DOHH2 (cell line): Measurements from ENCODE around the gene RAB37.

ENCODE experiments used
- H3F3A ChIP-seq: fragments of 200-600 bp; sonication (generic), shearing (Covaris generic); 2 replicates; pipeline ENCODE4 v1.6.0; 2016; ENCODE audit warnings: antibody characterized with exemption, mild to moderate bottlenecking; ENCODE audit not compliant: control insufficient read depth, insufficient read depth
- H3K27ac ChIP-seq: fragments of 200-600 bp; sonication (generic); 2 replicates; pipeline ENCODE4 v1.5.1; 2014; ENCODE audit warnings: low read depth, mild to moderate bottlenecking, low read length, moderate library complexity
- H3K27me3 ChIP-seq: fragments of 200-600 bp; sonication (generic); 2 replicates; pipeline ENCODE4 v1.6.1; 2014; ENCODE audit warnings: mild to moderate bottlenecking, low read length, mixed read lengths; ENCODE audit not compliant: control insufficient read depth
- H3K36me3 ChIP-seq: fragments of 200-600 bp; sonication (generic); 2 replicates; pipeline ENCODE4 v1.6.1; 2014; ENCODE audit warnings: mild to moderate bottlenecking, low read length, moderate library complexity, mixed read lengths; ENCODE audit not compliant: control insufficient read depth
- H3K4me1 ChIP-seq: fragments of 200-600 bp; sonication (generic); 2 replicates; pipeline ENCODE4 v1.6.1; 2014; ENCODE audit warnings: mild to moderate bottlenecking, low read length, mixed read lengths; ENCODE audit not compliant: control insufficient read depth
- H3K4me2 ChIP-seq: fragments of 200-600 bp; sonication (generic); 2 replicates; pipeline ENCODE4 v1.6.0; 2014; ENCODE audit warnings: mild to moderate bottlenecking, low read length, moderate library complexity
- H3K4me3 ChIP-seq: fragments of 200-600 bp; sonication (generic); 2 replicates; pipeline ENCODE4 v1.5.1; 2014; ENCODE audit warnings: mild to moderate bottlenecking, low read length, mixed read lengths
- H3K79me2 ChIP-seq: fragments of 200-600 bp; sonication (generic); 2 replicates; pipeline ENCODE4 v1.6.1; 2014; ENCODE audit warnings: mild to moderate bottlenecking, low read length, mixed read lengths; ENCODE audit not compliant: control insufficient read depth
- H3K9me2 ChIP-seq: fragments of 200-600 bp; sonication (generic); replicated peaks from 2 replicates; pipeline ENCODE4 v1.6.1; 2014; ENCODE audit warnings: mild to moderate bottlenecking, low read length, mixed read lengths; ENCODE audit not compliant: control insufficient read depth
- H3K9me3 ChIP-seq: fragments of 200-600 bp; sonication (generic); 2 replicates; pipeline ENCODE4 v1.6.1; 2014; ENCODE audit warnings: antibody characterized with exemption, low read length, mixed read lengths; ENCODE audit not compliant: control insufficient read depth, insufficient read depth
- H4K20me1 ChIP-seq: fragments of 200-600 bp; sonication (generic); 2 replicates; pipeline ENCODE4 v1.6.0; 2014; ENCODE audit warnings: low read depth, mild to moderate bottlenecking, antibody characterized with exemption, low read length, moderate library complexity; ENCODE audit not compliant: control insufficient read depth, insufficient read depth
- EZH2phosphoT487 ChIP-seq: fragments of 200-600 bp; sonication (generic); IDR thresholded peaks from 2 replicates; pipeline ENCODE4 v1.6.1; 2017; ENCODE audit warnings: borderline replicate concordance, mild to moderate bottlenecking, antibody characterized with exemption, low read length, moderate library complexity, mixed read lengths
- TF ChIP-seq, protein P1 (sequence below): fragments of 200-600 bp; sonication (generic); IDR thresholded peaks from one replicate; pipeline ENCODE4 v1.5.1; 2014; ENCODE audit warnings: antibody characterized with exemption, mild to moderate bottlenecking, low read depth, low read length; ENCODE audit not compliant: poor library complexity, severe bottlenecking

RAB37 gene

DNA sequence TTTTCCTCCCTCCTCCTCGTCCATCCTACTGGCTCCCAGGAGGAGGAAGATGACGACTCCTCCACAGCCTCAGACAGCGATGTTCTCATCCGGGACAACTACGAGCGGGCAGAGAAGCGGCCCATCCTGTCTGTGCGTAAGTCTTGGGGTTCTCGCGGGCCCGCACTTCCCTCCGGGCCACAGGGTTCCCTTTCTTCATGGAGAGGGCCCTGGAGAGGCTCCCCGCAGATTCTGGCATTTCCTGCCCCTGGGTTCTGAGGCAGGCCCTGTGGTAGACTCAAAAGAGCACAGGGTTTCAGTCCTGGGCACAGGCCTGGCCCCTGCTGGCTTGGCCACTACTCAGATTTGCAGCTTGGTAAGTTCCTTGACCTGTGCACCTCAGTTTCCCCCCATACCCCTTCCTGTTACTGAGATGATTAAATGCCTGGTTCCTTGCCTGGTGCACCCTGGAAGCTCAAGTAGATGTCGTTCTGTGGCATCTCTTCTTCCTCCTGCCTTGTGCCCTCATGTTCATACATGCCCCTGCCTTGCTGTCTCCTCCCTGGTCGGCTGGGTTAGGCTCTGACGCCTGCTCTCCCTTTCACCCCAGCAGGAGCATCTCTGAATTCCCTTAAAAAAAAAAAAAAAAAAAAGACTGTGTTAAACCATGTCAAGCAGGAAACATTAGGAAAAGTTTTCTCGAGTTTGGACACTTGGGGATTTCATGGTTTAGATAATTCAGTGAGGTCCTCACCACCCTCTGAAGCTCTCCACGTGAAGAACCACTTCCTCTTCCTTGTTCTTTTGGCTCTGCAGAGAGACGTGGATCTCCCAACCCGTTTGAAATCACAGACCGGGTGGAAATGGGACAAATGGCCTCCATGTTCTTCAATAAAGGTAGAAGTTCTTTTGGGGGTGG, 53.4 kb downstream of the RAB37 start:
- Histone ChIP-seq H3K4me3 (no peak overlapping the region), H3K79me2 (no peaks in the 10 kb centered on the region), H3K4me2 (no peak overlapping the region), H3K27me3 (no peaks in the 10 kb centered on the region), H3K36me3 (no peaks in the 10 kb centered on the region), H3F3A (no peaks in the 10 kb centered on the region), H4K20me1 (peaks cover 4% of the 10 kb centered on the region; the same call in 1 of the 2 replicates), H3K9me2 (no peaks in the 10 kb centered on the region), H3K4me1 (peaks cover 5% of the 10 kb centered on the region), H3K27ac (no peak overlapping the region), H3K9me3 (no peaks in the 10 kb centered on the region)
- no peak for TF ChIP-seq EZH2phosphoT487
- TF ChIP-seq, protein P1, sequence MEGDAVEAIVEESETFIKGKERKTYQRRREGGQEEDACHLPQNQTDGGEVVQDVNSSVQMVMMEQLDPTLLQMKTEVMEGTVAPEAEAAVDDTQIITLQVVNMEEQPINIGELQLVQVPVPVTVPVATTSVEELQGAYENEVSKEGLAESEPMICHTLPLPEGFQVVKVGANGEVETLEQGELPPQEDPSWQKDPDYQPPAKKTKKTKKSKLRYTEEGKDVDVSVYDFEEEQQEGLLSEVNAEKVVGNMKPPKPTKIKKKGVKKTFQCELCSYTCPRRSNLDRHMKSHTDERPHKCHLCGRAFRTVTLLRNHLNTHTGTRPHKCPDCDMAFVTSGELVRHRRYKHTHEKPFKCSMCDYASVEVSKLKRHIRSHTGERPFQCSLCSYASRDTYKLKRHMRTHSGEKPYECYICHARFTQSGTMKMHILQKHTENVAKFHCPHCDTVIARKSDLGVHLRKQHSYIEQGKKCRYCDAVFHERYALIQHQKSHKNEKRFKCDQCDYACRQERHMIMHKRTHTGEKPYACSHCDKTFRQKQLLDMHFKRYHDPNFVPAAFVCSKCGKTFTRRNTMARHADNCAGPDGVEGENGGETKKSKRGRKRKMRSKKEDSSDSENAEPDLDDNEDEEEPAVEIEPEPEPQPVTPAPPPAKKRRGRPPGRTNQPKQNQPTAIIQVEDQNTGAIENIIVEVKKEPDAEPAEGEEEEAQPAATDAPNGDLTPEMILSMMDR = no peak

DNA sequence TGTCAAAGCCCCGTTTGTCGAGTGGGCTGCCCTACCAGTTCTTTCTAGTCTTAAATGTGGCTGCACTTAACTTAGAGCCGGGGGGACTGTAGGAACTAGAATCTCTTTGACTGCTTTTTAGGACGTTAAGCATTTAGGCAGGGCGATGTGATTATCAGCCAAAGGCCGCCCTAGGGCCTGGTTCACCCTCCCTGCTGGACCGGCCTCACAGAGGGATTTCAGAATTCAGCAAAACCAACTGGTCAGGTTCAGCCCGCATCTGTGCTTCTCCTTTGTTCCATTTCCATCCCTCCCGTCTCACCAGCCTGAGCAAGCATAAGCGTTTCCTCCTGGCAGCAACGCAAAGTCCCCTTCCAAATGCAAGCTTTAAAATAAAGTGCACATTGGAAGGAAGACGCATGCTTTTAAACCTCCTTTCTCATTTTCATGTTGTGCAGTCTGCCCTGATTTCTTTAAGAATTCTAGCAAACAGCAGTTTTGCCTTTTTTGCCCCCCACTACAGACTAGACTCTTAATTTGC, 55.6 kb downstream of the RAB37 start:
- TF ChIP-seq, protein P1 = no peak
- no peak for TF ChIP-seq EZH2phosphoT487
- H3K36me3 ChIP-seq = no peaks in the 10 kb centered on the region
- no peak overlapping the region for H3K4me2 ChIP-seq
- peaks cover 4% of the 10 kb centered on the region for H3K4me1 ChIP-seq
- H3K4me3 ChIP-seq = no peak overlapping the region
- H3K79me2 ChIP-seq = no peaks in the 10 kb centered on the region
- no peaks in the 10 kb centered on the region for H3F3A ChIP-seq
- H3K27ac ChIP-seq = no peak overlapping the region
- no peaks in the 10 kb centered on the region for H4K20me1 ChIP-seq
- H3K27me3 ChIP-seq = no peaks in the 10 kb centered on the region
- H3K9me3 ChIP-seq = no peaks in the 10 kb centered on the region
- H3K9me2 ChIP-seq = no peaks in the 10 kb centered on the region

DNA sequence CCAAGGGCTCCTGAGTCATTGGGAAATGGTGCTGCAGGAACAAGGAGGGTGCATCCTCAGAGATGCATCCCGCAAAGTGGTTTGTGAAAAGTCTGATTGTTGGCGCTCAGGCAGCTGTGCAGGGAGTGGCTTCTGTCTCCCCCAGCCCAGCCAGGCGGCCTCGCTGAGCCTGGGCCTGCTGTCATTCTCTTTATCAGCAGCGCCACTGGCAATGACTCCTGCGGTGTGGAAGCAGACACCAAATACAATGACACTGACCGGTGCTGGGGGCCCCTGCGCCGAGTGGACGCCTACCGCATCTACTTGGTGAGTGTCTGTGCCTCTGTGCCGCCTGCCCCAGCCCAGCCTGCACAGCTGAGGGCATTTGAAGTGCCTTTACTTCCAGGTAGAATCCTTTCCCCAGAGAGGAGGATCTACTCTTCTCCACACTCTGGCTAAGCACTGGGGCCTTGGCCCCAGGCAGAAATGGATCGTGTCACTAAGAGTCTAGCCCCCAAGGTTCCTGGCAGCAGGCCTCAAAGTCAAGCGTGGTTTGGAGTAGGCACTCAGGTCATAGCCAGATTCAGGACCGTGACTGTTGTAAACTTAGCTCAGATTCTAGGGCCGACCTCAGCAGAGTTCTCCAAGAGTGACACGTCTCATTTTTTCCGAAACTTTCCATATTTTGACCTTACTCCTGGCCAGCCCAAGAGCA, 58.4 kb downstream of the RAB37 start:
- H3K27me3 ChIP-seq = no peaks in the 10 kb centered on the region

More for the DNA sequence above, 58.4 kb downstream of the RAB37 start:
- no peaks in the 10 kb centered on the region for H3K9me2 ChIP-seq
- peaks cover 4% of the 10 kb centered on the region for H3K4me1 ChIP-seq
- no peak overlapping the region for H3K27ac ChIP-seq
- H3K79me2 ChIP-seq = no peaks in the 10 kb centered on the region
- H3K36me3 ChIP-seq = no peaks in the 10 kb centered on the region
- no peaks in the 10 kb centered on the region for H3K9me3 ChIP-seq
- no peak overlapping the region for H3K4me2 ChIP-seq
- no peaks in the 10 kb centered on the region for H4K20me1 ChIP-seq
- no peaks in the 10 kb centered on the region for H3F3A ChIP-seq
- TF ChIP-seq, protein P1 = no peak
- TF ChIP-seq EZH2phosphoT487 = no peak
- H3K4me3 ChIP-seq = no peak overlapping the region
